Epidermal melanocyte (primary cell): ENCODE data around the gene PRKD1.
"Not testable (repeated sequence)": the region's sequence is repeated elsewhere in the genome, so short reads cannot be mapped to it uniquely, and the experiment has no call there.

Experiments used
- DNase-seq: peaks from one replicate; pipeline ENCODE4 v3.0.0; 2011; ENCODE audit warnings: low spot score; ENCODE audit not compliant: insufficient read length

The PRKD1 gene

GRCh38 chr14:29799464-29800095 lies 128.1 kb downstream of the PRKD1 start:
- no peak for DNase-seq

GRCh38 chr14:29798811-29799210 lies 128.8 kb downstream of the PRKD1 start:
- no peak for DNase-seq

GRCh38 chr14:29798108-29798663 lies 129.5 kb downstream of the PRKD1 start:
- no peak for DNase-seq

- no peak for DNase-seq
These were observed 130.8 kb downstream of the PRKD1 start for GRCh38 chr14:29796853-29797252.

GRCh38 chr14:29789475-29789874 lies 138.2 kb downstream of the PRKD1 start:
- DNase-seq: no peak

GRCh38 chr14:29788093-29788492 lies 139.6 kb downstream of the PRKD1 start:
- DNase-seq: no peak

GRCh38 chr14:29783556-29783955 lies 144.1 kb downstream of the PRKD1 start:
- DNase-seq: no peak

GRCh38 chr14:29782041-29782440 lies 145.6 kb downstream of the PRKD1 start:
- no peak for DNase-seq

GRCh38 chr14:29777142-29777541 lies 150.5 kb downstream of the PRKD1 start:
- not testable (repeated sequence) for DNase-seq

- no peak for DNase-seq
These were observed 153.7 kb downstream of the PRKD1 start for GRCh38 chr14:29773990-29774389.

- no peak for DNase-seq
These were observed 164.2 kb downstream of the PRKD1 start for GRCh38 chr14:29763342-29763858.

GRCh38 chr14:29759521-29760340 lies 167.9 kb downstream of the PRKD1 start:
- DNase-seq: no peak

- no peak for DNase-seq
These were observed 169.9 kb downstream of the PRKD1 start for GRCh38 chr14:29757711-29758233.

GRCh38 chr14:29757188-29757680 lies 170.4 kb downstream of the PRKD1 start:
- DNase-seq: no peak

- no peak for DNase-seq
These were observed 171.6 kb downstream of the PRKD1 start for GRCh38 chr14:29756019-29756385.

GRCh38 chr14:29755311-29756018 lies 172.2 kb downstream of the PRKD1 start:
- DNase-seq: no peak

- no peak for DNase-seq
These were observed 173.5 kb downstream of the PRKD1 start for GRCh38 chr14:29754134-29754533.

- DNase-seq: no peak
These were observed 175.3 kb downstream of the PRKD1 start for GRCh38 chr14:29752221-29752923.

- DNase-seq: no peak
These were observed 177.8 kb downstream of the PRKD1 start for GRCh38 chr14:29749829-29750228.

GRCh38 chr14:29749327-29749726 lies 178.3 kb downstream of the PRKD1 start:
- DNase-seq: no peak

- DNase-seq: no peak
These were observed 181.8 kb downstream of the PRKD1 start for GRCh38 chr14:29745863-29746262.
